H9 (cell line): ENCODE measurements around the gene ANAPC1. TPM values are rescaled to one million over a fixed set of nuclear protein-coding genes. Genes with fewer than 3 reads are reported as not detected.
"Not testable (repeated sequence)": the region's sequence is repeated elsewhere in the genome, so short reads cannot be mapped to it uniquely, and the experiment has no call there.

Experiments
- DNase-seq: peaks from one replicate; pipeline ENCODE4 v3.0.0-alpha.2; 2017
- H2AFZ ChIP-seq: one replicate; pipeline ENCODE4 v1.6.1; 2013; ENCODE audit warnings: mild to moderate bottlenecking, low read length, control low read depth, moderate library complexity
- H2AK5ac ChIP-seq: 2 replicates; pipeline ENCODE4 v1.6.1; 2013; ENCODE audit warnings: low read length, control low read depth, mixed read lengths; ENCODE audit not compliant: insufficient read length
- H2BK120ac ChIP-seq: one replicate; pipeline ENCODE4 v1.6.1; 2013; ENCODE audit warnings: low read depth, mild to moderate bottlenecking, low read length, control low read depth, inconsistent platforms; ENCODE audit not compliant: poor library complexity, severe bottlenecking
- H2BK12ac ChIP-seq: 2 replicates; pipeline ENCODE4 v1.6.1; 2013; ENCODE audit warnings: low read length, control low read depth, mixed read lengths, low read depth; ENCODE audit not compliant: insufficient read length
- H2BK15ac ChIP-seq: 2 replicates; pipeline ENCODE4 v1.6.1; 2013; ENCODE audit warnings: low read depth, low read length, control low read depth
- H2BK20ac ChIP-seq: one replicate; pipeline ENCODE4 v1.6.1; 2013; ENCODE audit warnings: low read depth, mild to moderate bottlenecking, low read length, control low read depth, inconsistent platforms; ENCODE audit not compliant: poor library complexity, severe bottlenecking
- H2BK5ac ChIP-seq: 2 replicates; pipeline ENCODE4 v1.6.1; 2013; ENCODE audit warnings: low read length, control low read depth, mixed read lengths; ENCODE audit not compliant: insufficient read length
- H3K14ac ChIP-seq: 2 replicates; pipeline ENCODE4 v1.6.1; 2013; ENCODE audit warnings: low read length, control low read depth; ENCODE audit not compliant: insufficient read depth
- H3K18ac ChIP-seq: 2 replicates; pipeline ENCODE4 v1.6.1; 2013; ENCODE audit warnings: low read depth, mild to moderate bottlenecking, mixed read lengths, low read length, control low read depth; ENCODE audit not compliant: insufficient read length
- H3K23ac ChIP-seq: 2 replicates; pipeline ENCODE4 v1.6.1; 2013; ENCODE audit warnings: low read length, control low read depth, mixed read lengths, low read depth; ENCODE audit not compliant: insufficient read length
- H3K23me2 ChIP-seq: 2 replicates; pipeline ENCODE4 v1.6.1; 2013; ENCODE audit warnings: low read depth, mild to moderate bottlenecking, mixed read lengths, low read length, control low read depth; ENCODE audit not compliant: insufficient read length, poor library complexity, severe bottlenecking
- H3K27ac ChIP-seq: 2 replicates; pipeline ENCODE4 v1.5.1; 2013; ENCODE audit warnings: low read length, control low read depth, mixed read lengths, low read depth; ENCODE audit not compliant: insufficient read length
- H3K27me3 ChIP-seq: 2 replicates; pipeline ENCODE4 v1.6.1; 2013; ENCODE audit warnings: low read length, control low read depth, inconsistent platforms; ENCODE audit not compliant: insufficient read depth
- H3K4ac ChIP-seq: 2 replicates; pipeline ENCODE4 v1.6.1; 2013; ENCODE audit warnings: low read depth, mild to moderate bottlenecking, control low read depth, inconsistent platforms, low read length, moderate library complexity
- H3K4me1 ChIP-seq: 2 replicates; pipeline ENCODE4 v1.6.1; 2013; ENCODE audit warnings: low read length, control low read depth, inconsistent platforms; ENCODE audit not compliant: insufficient read depth
- H3K4me2 ChIP-seq: 2 replicates; pipeline ENCODE4 v1.6.1; 2013; ENCODE audit warnings: low read length, control low read depth, mixed read lengths; ENCODE audit not compliant: insufficient read length, insufficient read depth
- H3K56ac ChIP-seq: 2 replicates; pipeline ENCODE4 v1.6.1; 2013; ENCODE audit warnings: low read depth, mild to moderate bottlenecking, mixed read lengths, low read length, control low read depth; ENCODE audit not compliant: insufficient read length
- H3K79me1 ChIP-seq: 2 replicates; pipeline ENCODE4 v1.6.1; 2013; ENCODE audit warnings: low read depth, mild to moderate bottlenecking, moderate library complexity, low read length, control low read depth, inconsistent platforms; ENCODE audit not compliant: insufficient read depth, poor library complexity, severe bottlenecking
- H3K79me2 ChIP-seq: 2 replicates; pipeline ENCODE4 v1.6.1; 2013; ENCODE audit warnings: low read length, control low read depth, inconsistent platforms; ENCODE audit not compliant: insufficient read depth
- H3K9ac ChIP-seq: 2 replicates; pipeline ENCODE4 v1.6.1; 2013; ENCODE audit warnings: low read length, control low read depth, mixed read lengths; ENCODE audit not compliant: insufficient read length; ENCODE audit errors: extremely low read depth
- H3K9me3 ChIP-seq: one replicate; pipeline ENCODE4 v1.6.1; 2013; ENCODE audit warnings: low read depth, low read length, inconsistent platforms; ENCODE audit not compliant: control insufficient read depth
- H3T11ph ChIP-seq: one replicate; pipeline ENCODE4 v1.6.1; 2013; ENCODE audit warnings: mild to moderate bottlenecking, low read length, control low read depth, inconsistent platforms
- H4K20me1 ChIP-seq: one replicate; pipeline ENCODE4 v1.6.1; 2013; ENCODE audit not compliant: control insufficient read depth, insufficient read length, insufficient read depth
- H4K5ac ChIP-seq: 2 replicates; pipeline ENCODE4 v1.6.1; 2013; ENCODE audit warnings: low read depth, mild to moderate bottlenecking, mixed read lengths, low read length, control low read depth; ENCODE audit not compliant: insufficient read length
- H4K8ac ChIP-seq: replicated peaks from 2 replicates; pipeline ENCODE4 v1.6.1; 2013; ENCODE audit warnings: low read length, control low read depth, mixed read lengths, low read depth; ENCODE audit not compliant: insufficient read length
- H4K91ac ChIP-seq: 2 replicates; pipeline ENCODE4 v1.6.1; 2013; ENCODE audit warnings: low read depth, mild to moderate bottlenecking, moderate library complexity, mixed read lengths, low read length, control low read depth; ENCODE audit not compliant: insufficient read length
- H3K27ac Mint-ChIP-seq, 3 experiments: 2 replicates in 2 of 3; 3 replicates in 1 of 3; pipeline ENCODE4 v1.8.0; 2020 to 2021; ENCODE audit warnings: mixed read lengths in 3 of 3, mild to moderate bottlenecking in 1 of 3, moderate library complexity in 1 of 3
- H3K27me3 Mint-ChIP-seq: 2 replicates; pipeline ENCODE4 v1.8.0; 2021; ENCODE audit warnings: low read depth, mild to moderate bottlenecking, moderate library complexity, mixed read lengths
- H3K36me3 Mint-ChIP-seq, 3 experiments: 2 replicates in 2 of 3; 3 replicates in 1 of 3; pipeline ENCODE4 v1.8.0; 2020 to 2021; ENCODE audit warnings: low read depth in 3 of 3, mixed read lengths in 3 of 3; ENCODE audit not compliant: insufficient read depth in 1 of 3
- H3K4me1 Mint-ChIP-seq, 2 experiments: 2 replicates each; pipeline ENCODE4 v1.8.0; 2020; ENCODE audit warnings: mixed read lengths in 2 of 2
- H3K4me3 Mint-ChIP-seq, 2 experiments: 2 replicates in 1 of 2; 3 replicates in 1 of 2; pipeline ENCODE4 v1.8.0; 2020 to 2021; ENCODE audit warnings: mild to moderate bottlenecking in 2 of 2, mixed read lengths in 2 of 2, moderate library complexity in 1 of 2
- H3K9me3 Mint-ChIP-seq, 2 experiments: 2 replicates in 1 of 2; 3 replicates in 1 of 2; pipeline ENCODE4 v1.8.0; 2020; ENCODE audit warnings: mild to moderate bottlenecking in 2 of 2, mixed read lengths in 2 of 2, moderate library complexity in 1 of 2
- WGBS: extraction: QIAGEN DNeasy Blood & Tissue Kit; methylation state at CpG from one replicate; pipeline ENCODE4 v1.1.7; 2013; ENCODE audit warnings: missing lambda C conversion rate, low lambda C conversion rate, mixed read lengths; ENCODE audit not compliant: insufficient read length; ENCODE audit errors: extremely low coverage; 5-methylcytosine and 5-hydroxymethylcytosine counted together
- total RNA-seq: library from RNA; stranded (reverse); gene quantifications from 2 replicates; pipeline ENCODE4 v1.2.1, GENCODE V29; 2021

ANAPC1 gene
- total RNA-seq, 1 experiment from 2014 or later, result 79.1 TPM

GRCh38 chr2:111852544-111852943 is 31.4 kb downstream of the ANAPC1 start:
- no CpG with 5 or more reads among the region's 3 CpGs for WGBS
- not testable (repeated sequence) for H3T11ph ChIP-seq, H2BK120ac ChIP-seq, H3K27me3 ChIP-seq, H4K8ac ChIP-seq, H4K5ac ChIP-seq, H3K4me3 Mint-ChIP-seq, H3K79me2 ChIP-seq, H2BK15ac ChIP-seq, H2AFZ ChIP-seq, DNase-seq, H3K4me1 ChIP-seq, H3K56ac ChIP-seq, H3K27ac Mint-ChIP-seq, H2BK12ac ChIP-seq, H3K4me1 Mint-ChIP-seq, H3K14ac ChIP-seq, H3K79me1 ChIP-seq, H3K4me2 ChIP-seq, H4K91ac ChIP-seq, H4K20me1 ChIP-seq, H2BK5ac ChIP-seq, H3K4ac ChIP-seq, H3K27ac ChIP-seq, H3K9ac ChIP-seq, H3K23me2 ChIP-seq, H3K9me3 ChIP-seq, H3K18ac ChIP-seq, H2BK20ac ChIP-seq, H3K27me3 Mint-ChIP-seq, H3K23ac ChIP-seq, H3K9me3 Mint-ChIP-seq, H2AK5ac ChIP-seq
- H3K36me3 Mint-ChIP-seq, result peaks cover 25 to 73% (median 58%) of the 10 kb centered on the region in 3 experiments; a peak in 6 of 7 replicates
